Gastroesophageal sphincter (tissue), 4 donors: ENCODE measurements around the gene PDXP. TPM values are rescaled to one million over a fixed set of nuclear protein-coding genes. Genes with fewer than 3 reads are reported as not detected.
"Not testable (repeated sequence)": the region's sequence is repeated elsewhere in the genome, so short reads cannot be mapped to it uniquely, and the experiment has no call there.

ENCODE experiments used
- ATAC-seq: fragments of 150-250 bp; one replicate; pipeline ENCODE4 v1.9.1; 2016; ENCODE audit warnings: mild to moderate bottlenecking, moderate library complexity
- H3K27ac ChIP-seq, 4 donors: fragments of 200-600 bp; sonication (generic) in 3 of 4; 1 replicate in 3 of 4; 2 replicates in 1 of 4; pipeline ENCODE4 v1.5.1; 2016 to 2019
- H3K27me3 ChIP-seq: fragments of 200-600 bp; sonication (generic); one replicate; pipeline ENCODE4 v1.5.1; 2019
- H3K36me3 ChIP-seq, 2 donors: fragments of 200-600 bp; sonication (generic); one replicate each; pipeline ENCODE4 v1.5.1; 2019; ENCODE audit warnings: control low read depth in 1 of 2
- H3K4me1 ChIP-seq, 3 donors: fragments of 200-600 bp; sonication (generic); 1 replicate in 2 of 3; 2 replicates in 1 of 3; pipeline ENCODE4 v1.5.1; 2016 to 2019; ENCODE audit warnings: control low read depth in 2 of 3
- H3K4me3 ChIP-seq, 2 donors: fragments of 200-600 bp; sonication (generic); one replicate each; pipeline ENCODE4 v1.5.1; 2019; ENCODE audit warnings: mild to moderate bottlenecking in 1 of 2, moderate library complexity in 1 of 2
- H3K9me3 ChIP-seq, 3 donors: fragments of 200-600 bp; sonication (generic); one replicate each; pipeline ENCODE4 v1.5.1; 2017 to 2019; ENCODE audit warnings: control low read depth in 2 of 3
- CTCF ChIP-seq, 4 experiments: fragments of 200-600 bp in 2 of 4; fragments of 450-650 bp in 2 of 4; sonication (generic) in 1 of 4; IDR thresholded peaks; one replicate each; pipeline ENCODE4 v1.5.1; 2017 to 2019; ENCODE audit warnings: antibody characterized with exemption in 4 of 4, mild to moderate bottlenecking in 2 of 4, moderate library complexity in 2 of 4
- EP300 ChIP-seq: sonication (generic); formaldehyde crosslinking; IDR thresholded peaks from one replicate; pipeline ENCODE4 v1.6.1; 2017; ENCODE audit warnings: antibody characterized with exemption, mild to moderate bottlenecking
- POLR2A ChIP-seq, 2 donors: fragments of 450-650 bp; IDR thresholded peaks; one replicate each; pipeline ENCODE4 v1.6.1; 2017; ENCODE audit warnings: antibody characterized with exemption in 2 of 2, mild to moderate bottlenecking in 2 of 2, moderate library complexity in 1 of 2
- POLR2AphosphoS5 ChIP-seq: sonication (generic); formaldehyde crosslinking; IDR thresholded peaks from one replicate; pipeline ENCODE4 v1.6.1; 2017; ENCODE audit warnings: antibody characterized with exemption
- WGBS, 2 donors: methylation state at CpG; one replicate each; pipeline ENCODE4 v1.1.5; 2018; ENCODE audit warnings: low coverage in 1 of 2; 5-methylcytosine and 5-hydroxymethylcytosine counted together
- total RNA-seq, 4 donors: library from RNA; depleted of rRNA; stranded (reverse); fragments of >200 nt; gene quantifications; one replicate each; pipeline ENCODE4 v1.1.0, GENCODE V29; 2016

The PDXP gene
- total RNA-seq, 4 donors from 2014 or later: 9.2 to 19.3 (median 17.2) TPM

GRCh38 chr22:37690901-37691504, 32.5 kb downstream of the PDXP start:
- no peaks in the 10 kb centered on the region for H3K9me3 ChIP-seq
- H3K27ac ChIP-seq: no peak overlapping the region
- H3K27me3 ChIP-seq: no peaks in the 10 kb centered on the region
- ATAC-seq: no peak
- peaks cover 0 to 70% of the 10 kb centered on the region in 2 donors for H3K36me3 ChIP-seq
- H3K4me1 ChIP-seq: peaks cover 0 to 28% (median 10%) of the 10 kb centered on the region in 3 donors
- 80% methylated on average over 1 of the region's 18 CpGs; no CpG with 5 or more reads in 1 of the 2 donors for WGBS, 2 donors
- TF ChIP-seq EP300 (no peak), POLR2A (IDR thresholded peaks at IDR 0.05) (no peak), CTCF (IDR thresholded peaks at IDR 0.05) (no peak), POLR2AphosphoS5 (no peak)
- no peak overlapping the region for H3K4me3 ChIP-seq

GRCh38 chr22:37692627-37693285, 34.2 kb downstream of the PDXP start:
- H3K27me3 ChIP-seq: no peaks in the 10 kb centered on the region
- TF ChIP-seq POLR2AphosphoS5 (no peak), POLR2A (IDR thresholded peaks at IDR 0.05) (no peak), EP300 (no peak), CTCF (IDR thresholded peaks at IDR 0.05) (no peak)
- peaks cover 0 to 29% (median 10%) of the 10 kb centered on the region in 3 donors for H3K4me1 ChIP-seq
- no peaks in the 10 kb centered on the region for H3K9me3 ChIP-seq
- 86 to 90% methylated on average over 1 to 4 of the region's 15 CpGs for WGBS, 2 donors
- H3K4me3 ChIP-seq: no peak overlapping the region
- peaks cover 0 to 69% of the 10 kb centered on the region in 2 donors for H3K36me3 ChIP-seq
- H3K27ac ChIP-seq: no peak overlapping the region
- no peak for ATAC-seq

GRCh38 chr22:37694131-37694530, 35.6 kb downstream of the PDXP start:
- Histone ChIP-seq H3K4me1 (peaks cover 0 to 21% (median 10%) of the 10 kb centered on the region in 3 donors), H3K36me3 (peaks cover 0 to 55% of the 10 kb centered on the region in 2 donors)
- WGBS, 2 donors: 91 to 93% methylated on average over 3 to 7 of the region's 7 CpGs
- H3K4me3 ChIP-seq, H3K27me3 ChIP-seq, ATAC-seq, H3K9me3 ChIP-seq, H3K27ac ChIP-seq: not testable (repeated sequence)

GRCh38 chr22:37696260-37696656, 37.7 kb downstream of the PDXP start:
- peak overlapping the region in 1 of 2 donors; percentile 36 for H3K4me3 ChIP-seq
- ATAC-seq: not testable (repeated sequence)

GRCh38 chr22:37696657-37697537, 38.4 kb downstream of the PDXP start, which contains the start of gene TRIOBP:
TRIOBP (plus strand) TSS chr22:37697048; CDS start chr22:37701366, 4,318 bp downstream.
- H3K9me3 ChIP-seq: no peaks in the 10 kb centered on the region
- H3K4me3 ChIP-seq: peak within 1 kb of the TSS in 1 of 2 donors; percentile 36
- H3K36me3 ChIP-seq: peaks cover 0 to 28% of the 10 kb centered on the region in 2 donors
- peak within 1 kb of the TSS in 3 of 4 donors; percentile 13 to 43 (median 24) for H3K27ac ChIP-seq
- ATAC-seq: peak; percentile 97
- TF ChIP-seq POLR2AphosphoS5 (peak; percentile 10), CTCF (IDR thresholded peaks at IDR 0.05) (peak in 3 of 4 experiments; percentile 37 to 53 (median 51)), POLR2A (IDR thresholded peaks at IDR 0.05) (no peak)
- WGBS, 2 donors: 0 to 17% methylated on average over 1 to 3 of the region's 39 CpGs
- no peaks in the 10 kb centered on the region for H3K27me3 ChIP-seq
- H3K4me1 ChIP-seq: peaks cover 0 to 21% (median 10%) of the 10 kb centered on the region in 3 donors

More at GRCh38 chr22:37696260-37696656, 37.7 kb downstream of the PDXP start:
- peak overlapping the region in 1 of 4 donors; percentile 43 for H3K27ac ChIP-seq
- peaks cover 0 to 34% of the 10 kb centered on the region in 2 donors for H3K36me3 ChIP-seq
- 25 to 44% methylated on average over 8 to 12 of the region's 13 CpGs for WGBS, 2 donors
- H3K4me1 ChIP-seq: peaks cover 0 to 21% (median 10%) of the 10 kb centered on the region in 3 donors
- H3K27me3 ChIP-seq, H3K9me3 ChIP-seq: not testable (repeated sequence)
